GM23248 (cell line): Measurements from ENCODE around the gene KCNIP3. TPM values are rescaled to one million over a fixed set of nuclear protein-coding genes. Genes with fewer than 3 reads are reported as not detected.

ENCODE experiments used
- DNase-seq: peaks from one replicate; pipeline ENCODE4 v3.0.0-alpha.2; 2015
- H2AFZ ChIP-seq: fragments of 200-600 bp; sonication (generic); 2 replicates; pipeline ENCODE4 v1.6.1; 2016; ENCODE audit warnings: antibody characterized with exemption
- H3F3A ChIP-seq: fragments of 200-600 bp; sonication (generic); 2 replicates; pipeline ENCODE4 v1.6.1; 2016; ENCODE audit warnings: mild to moderate bottlenecking, antibody characterized with exemption, mixed run types; ENCODE audit not compliant: insufficient read depth
- H3K27ac ChIP-seq: fragments of 200-600 bp; sonication (generic); 2 replicates; pipeline ENCODE4 v1.5.1; 2016; ENCODE audit warnings: mild to moderate bottlenecking
- H3K27me3 ChIP-seq: fragments of 200-600 bp; sonication (generic); replicated peaks from 2 replicates; pipeline ENCODE4 v1.6.1; 2016; ENCODE audit warnings: mild to moderate bottlenecking; ENCODE audit not compliant: insufficient read depth
- H3K36me3 ChIP-seq: fragments of 200-600 bp; sonication (generic); 2 replicates; pipeline ENCODE4 v1.6.1; 2016; ENCODE audit warnings: low read depth, mild to moderate bottlenecking
- H3K4me1 ChIP-seq: fragments of 200-600 bp; sonication (generic); 2 replicates; pipeline ENCODE4 v1.6.1; 2016; ENCODE audit warnings: mild to moderate bottlenecking; ENCODE audit not compliant: insufficient read depth
- H3K4me2 ChIP-seq: fragments of 200-600 bp; sonication (generic); one replicate; pipeline ENCODE4 v1.6.1; 2016; ENCODE audit warnings: mild to moderate bottlenecking; ENCODE audit not compliant: unreplicated experiment
- H3K4me3 ChIP-seq: fragments of 200-600 bp; sonication (generic); 2 replicates; pipeline ENCODE4 v1.5.1; 2016; ENCODE audit warnings: mild to moderate bottlenecking
- H3K79me2 ChIP-seq: fragments of 200-600 bp; sonication (generic); 2 replicates; pipeline ENCODE4 v1.6.1; 2016; ENCODE audit warnings: mild to moderate bottlenecking; ENCODE audit not compliant: insufficient read depth
- H3K9ac ChIP-seq: fragments of 200-600 bp; sonication (generic); 2 replicates; pipeline ENCODE4 v1.6.1; 2016; ENCODE audit warnings: mild to moderate bottlenecking
- H3K9me2 ChIP-seq: fragments of 200-600 bp; sonication (generic); 2 replicates; pipeline ENCODE4 v1.6.1; 2016; ENCODE audit warnings: mixed run types, mild to moderate bottlenecking, moderate library complexity; ENCODE audit not compliant: insufficient read depth
- H3K9me3 ChIP-seq: fragments of 200-600 bp; sonication (generic); one replicate; pipeline ENCODE4 v1.6.1; 2017; ENCODE audit warnings: low read depth
- H4K20me1 ChIP-seq: fragments of 200-600 bp; sonication (generic); 2 replicates; pipeline ENCODE4 v1.6.0; 2016; ENCODE audit not compliant: insufficient read depth
- EZH2 ChIP-seq: fragments of 200-600 bp; sonication (generic); IDR thresholded peaks from 2 replicates; pipeline ENCODE4 v1.6.1; 2018; ENCODE audit warnings: antibody characterized with exemption, mild to moderate bottlenecking; ENCODE audit not compliant: insufficient read depth, poor library complexity, severe bottlenecking
- EZH2phosphoT487 ChIP-seq: fragments of 200-600 bp; sonication (generic); IDR thresholded peaks from 2 replicates; pipeline ENCODE4 v1.6.1; 2018; ENCODE audit warnings: antibody characterized with exemption, moderate library complexity, mild to moderate bottlenecking, low read depth; ENCODE audit not compliant: insufficient read depth
- WGBS, 2 experiments: methylation state at CpG; one replicate each; pipeline ENCODE4 v1.1.6; 2015 to 2017; ENCODE audit warnings: low lambda C conversion rate in 2 of 2, low coverage in 1 of 2; ENCODE audit errors: missing lambda C conversion rate in 2 of 2; 5-methylcytosine and 5-hydroxymethylcytosine counted together
- in situ Hi-C: fragments of 300-500 bp; cut with MboI; formaldehyde crosslinking; loops from 2 replicates; pipeline ENCODE4 v1.15.0; 2020
- polyA plus RNA-seq: library from polyadenylated mRNA; unstranded; fragments of >200 nt; fragmentation: Nextera tagmentation; extraction: Ambion mirVana; gene quantifications from 2 replicates; pipeline ENCODE4 v1.2.1, GENCODE V29; 2016
- total RNA-seq: library from RNA; depleted of rRNA; stranded (reverse); fragments of >200 nt; shearing (Covaris generic); gene quantifications from 2 replicates; pipeline ENCODE4 v1.2.3, GENCODE V29; 2014

The KCNIP3 gene
- total and polyA plus RNA-seq, 2 experiments from 2014 or later = 3.7 to 10.7 TPM

DNA sequence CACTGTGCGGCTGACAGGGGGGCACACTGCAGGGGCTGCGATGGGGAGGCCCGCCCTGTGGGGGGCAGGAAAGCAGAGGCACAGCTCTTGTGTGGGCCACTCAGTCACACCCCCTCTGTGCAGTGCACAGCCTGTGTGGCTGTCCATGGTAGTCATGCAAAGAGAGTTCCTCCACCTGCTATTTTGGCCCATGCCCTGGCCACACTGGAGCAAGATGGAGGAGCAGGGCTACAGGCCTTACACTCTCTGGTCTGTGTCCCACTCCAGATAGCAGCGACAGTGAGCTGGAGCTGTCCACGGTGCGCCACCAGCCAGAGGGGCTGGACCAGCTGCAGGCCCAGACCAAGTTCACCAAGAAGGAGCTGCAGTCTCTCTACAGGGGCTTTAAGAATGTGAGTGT is 76.9 kb downstream of the KCNIP3 start:
- Histone ChIP-seq H3K9ac (no peak overlapping the region), H4K20me1 (no peaks in the 10 kb centered on the region), H3K9me3 (no peaks in the 10 kb centered on the region), H3F3A (peaks cover 3% of the 10 kb centered on the region; the same call in 1 of the 2 replicates), H3K27ac (no peak overlapping the region), H3K4me3 (no peak overlapping the region), H3K4me1 (no peaks in the 10 kb centered on the region), H2AFZ (no peak overlapping the region), H3K4me2 (no peak overlapping the region), H3K79me2 (no peaks in the 10 kb centered on the region), H3K9me2 (no peaks in the 10 kb centered on the region), H3K36me3 (no peaks in the 10 kb centered on the region), H3K27me3 (no peaks in the 10 kb centered on the region)
- in situ Hi-C loops = no loop called here
- 92 to 95% methylated on average over 6 of the region's 6 CpGs for WGBS, 2 experiments
- TF ChIP-seq EZH2phosphoT487 (no peak), EZH2 (no peak)
- no peak for DNase-seq

GRCh38 chr2:95374451-95374920 is 77.3 kb downstream of the KCNIP3 start:
- H4K20me1 ChIP-seq = no peaks in the 10 kb centered on the region
- DNase-seq = no peak
- H3K27ac ChIP-seq = no peak overlapping the region
- WGBS, 2 experiments = 93 to 96% methylated on average over 10 to 11 of the region's 11 CpGs
- no peaks in the 10 kb centered on the region for H3K4me1 ChIP-seq
- peaks cover 3% of the 10 kb centered on the region; the same call in 1 of the 2 replicates for H3F3A ChIP-seq
- TF ChIP-seq EZH2phosphoT487 (no peak), EZH2 (no peak)
- H3K27me3 ChIP-seq = no peaks in the 10 kb centered on the region
- H3K36me3 ChIP-seq = no peaks in the 10 kb centered on the region
- H2AFZ ChIP-seq = no peak overlapping the region
- no peaks in the 10 kb centered on the region for H3K9me2 ChIP-seq
- H3K79me2 ChIP-seq = no peaks in the 10 kb centered on the region
- no peak overlapping the region for H3K4me2 ChIP-seq
- in situ Hi-C loops = no loop called here
- no peak overlapping the region for H3K4me3 ChIP-seq
- no peak overlapping the region for H3K9ac ChIP-seq
- H3K9me3 ChIP-seq = no peaks in the 10 kb centered on the region

DNA sequence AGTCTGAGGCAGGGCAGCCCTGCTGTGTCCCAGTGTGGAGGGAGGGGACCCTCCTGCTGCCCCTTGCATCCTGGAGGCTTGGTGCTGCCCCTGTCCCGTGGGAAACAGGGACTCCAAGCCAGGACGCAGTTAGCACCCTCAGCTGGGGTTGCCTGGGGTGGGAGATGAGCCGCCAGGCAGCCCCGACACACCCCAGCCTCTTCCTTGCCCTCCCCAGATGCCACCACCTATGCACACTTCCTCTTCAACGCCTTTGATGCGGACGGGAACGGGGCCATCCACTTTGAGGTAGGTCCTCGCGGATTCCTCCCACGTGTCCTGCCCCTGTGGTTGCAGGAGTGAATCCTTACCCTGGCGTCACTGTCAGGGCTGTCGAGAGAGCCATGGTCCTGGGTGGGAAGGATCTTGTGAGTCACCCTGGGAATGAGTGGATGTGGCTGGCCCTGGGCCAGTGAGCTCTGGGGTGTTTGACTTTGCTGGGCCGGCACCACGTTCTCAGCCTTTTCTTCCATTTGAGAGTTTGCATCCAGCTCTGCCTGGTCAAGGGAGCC is 77.8 kb downstream of the KCNIP3 start:
- H3K27ac ChIP-seq = no peak overlapping the region
- in situ Hi-C loops = no loop called here
- no peaks in the 10 kb centered on the region for H3K36me3 ChIP-seq
- H3F3A ChIP-seq = peaks cover 3% of the 10 kb centered on the region; the same call in 1 of the 2 replicates
- H3K4me2 ChIP-seq = no peak overlapping the region
- TF ChIP-seq EZH2 = no peak
- no peaks in the 10 kb centered on the region for H3K79me2 ChIP-seq
- 75 to 79% methylated on average over 15 of the region's 15 CpGs for WGBS, 2 experiments
- H2AFZ ChIP-seq = no peak overlapping the region
- no peaks in the 10 kb centered on the region for H3K27me3 ChIP-seq
- no peaks in the 10 kb centered on the region for H4K20me1 ChIP-seq
- H3K9me2 ChIP-seq = no peaks in the 10 kb centered on the region
- H3K9ac ChIP-seq = no peak overlapping the region
- no peak overlapping the region for H3K4me3 ChIP-seq
- H3K4me1 ChIP-seq = no peaks in the 10 kb centered on the region
- no peaks in the 10 kb centered on the region for H3K9me3 ChIP-seq
- DNase-seq = peak; percentile 46

- 90% methylated on average over 21 of the region's 21 CpGs for WGBS, 2 experiments
- DNase-seq = no peak
- Histone ChIP-seq H3K9me2 (no peaks in the 10 kb centered on the region), H3K79me2 (no peaks in the 10 kb centered on the region), H3K4me2 (no peak overlapping the region), H2AFZ (no peak overlapping the region), H3K9me3 (no peaks in the 10 kb centered on the region), H3K9ac (no peak overlapping the region), H4K20me1 (no peaks in the 10 kb centered on the region), H3F3A (peaks cover 3% of the 10 kb centered on the region; the same call in 1 of the 2 replicates), H3K27me3 (no peaks in the 10 kb centered on the region), H3K27ac (no peak overlapping the region), H3K4me3 (no peak overlapping the region), H3K36me3 (no peaks in the 10 kb centered on the region), H3K4me1 (no peaks in the 10 kb centered on the region)
- in situ Hi-C loops = no loop called here
- TF ChIP-seq EZH2 (no peak), EZH2phosphoT487 (no peak)
Observed at GRCh38 chr2:95375532-95376150, 78.5 kb downstream of the KCNIP3 start.
